Left lobe of liver (tissue), 2 donors: ENCODE data around the gene STAT4. TPM values are rescaled to one million over a fixed set of nuclear protein-coding genes. Genes with fewer than 3 reads are reported as not detected.

Experiments
- ATAC-seq: fragments of 200-7000 bp; cut with Tn5 transposase; one replicate; pipeline ENCODE4 v1.9.1; 2020; ENCODE audit warnings: mild to moderate bottlenecking, moderate library complexity
- DNase-seq: peaks from one replicate; pipeline ENCODE4 v3.0.0-alpha.2; 2020; ENCODE audit warnings: low spot score
- total RNA-seq: library from RNA; stranded (reverse); gene quantifications from one replicate; pipeline ENCODE4 v1.2.1, GENCODE V29; 2021
- donor health status: DM: no; HTN: no; CAD: no; lungs with moderate emphysema.
- donor health status: DM: no; HTN: yes; CAD: no.

STAT4 gene
- total RNA-seq, 1 donor from 2014 or later, result 0.98 TPM

DNA sequence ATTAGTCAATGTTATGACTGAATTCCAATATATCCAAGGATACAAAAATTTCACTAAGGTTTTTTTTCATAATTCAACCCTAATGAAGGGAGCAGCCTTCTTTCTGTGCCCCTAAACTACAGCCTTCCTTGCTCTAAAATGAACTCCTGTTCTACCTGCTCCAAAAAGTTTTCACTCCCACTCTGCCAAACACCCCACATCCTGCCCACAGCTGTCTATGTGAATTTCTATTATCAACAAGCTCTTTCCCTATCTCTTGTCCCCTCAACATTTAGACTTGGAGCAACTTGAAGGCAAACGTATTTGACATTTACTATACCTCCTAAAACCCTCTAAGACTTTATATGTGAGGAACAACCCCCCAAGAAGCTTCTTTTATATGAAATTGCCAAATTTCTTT is 2.5 kb downstream of the STAT4 start:
- no peak for DNase-seq
- no peak for ATAC-seq

DNA sequence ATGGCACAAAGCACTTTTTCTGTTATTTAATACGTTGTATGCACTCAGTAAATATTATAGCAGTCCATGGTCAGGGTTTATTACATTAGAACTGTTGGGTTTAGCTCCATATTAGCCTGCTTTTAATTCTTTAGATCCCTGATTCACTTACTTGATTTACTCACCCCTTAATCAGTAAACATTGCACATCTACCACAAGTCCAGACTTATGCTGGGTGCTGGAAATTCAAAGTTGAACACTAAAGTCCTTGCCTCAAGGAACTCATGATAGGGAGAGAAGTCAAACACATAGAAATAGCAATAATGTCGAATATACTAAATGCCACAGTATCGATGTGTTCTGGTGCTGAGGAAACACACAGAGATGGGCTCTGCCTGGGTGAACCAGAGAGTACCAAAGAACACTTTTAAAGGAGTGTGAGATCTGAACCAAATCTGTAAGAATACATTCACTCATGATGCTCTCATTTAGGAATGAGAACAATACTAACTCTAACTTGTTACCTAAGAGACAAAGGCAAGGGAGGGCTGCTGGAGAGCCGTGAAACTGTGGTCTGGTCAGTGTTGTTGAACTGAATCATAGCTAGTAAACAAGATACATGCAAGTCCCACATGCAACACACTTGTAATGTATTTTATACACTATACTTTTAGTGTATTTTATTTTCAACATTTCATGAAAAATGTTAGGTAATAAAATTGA is 4.9 kb downstream of the STAT4 start:
- DNase-seq (no peak), ATAC-seq (no peak)

DNA sequence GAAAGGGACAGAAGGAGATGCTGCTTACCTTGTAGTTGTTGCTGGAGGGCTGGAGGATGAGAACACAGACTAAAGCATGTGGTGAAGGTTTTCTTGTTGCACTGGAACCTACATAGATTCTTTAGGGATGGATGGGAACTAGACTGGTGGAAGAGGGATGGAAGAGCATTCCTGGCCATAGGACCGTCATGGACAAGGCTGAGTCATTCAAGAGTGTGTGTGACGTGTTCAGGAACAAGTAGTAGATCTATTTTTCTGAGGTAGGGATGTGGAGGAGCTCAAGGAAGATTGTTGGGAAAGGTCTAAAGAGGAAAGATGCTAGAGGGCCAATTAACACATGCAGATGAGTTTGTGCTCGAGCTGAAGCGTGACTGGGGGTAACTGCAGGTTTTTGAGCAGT is 6.6 kb downstream of the STAT4 start:
- no peak for DNase-seq
- no peak for ATAC-seq

DNA sequence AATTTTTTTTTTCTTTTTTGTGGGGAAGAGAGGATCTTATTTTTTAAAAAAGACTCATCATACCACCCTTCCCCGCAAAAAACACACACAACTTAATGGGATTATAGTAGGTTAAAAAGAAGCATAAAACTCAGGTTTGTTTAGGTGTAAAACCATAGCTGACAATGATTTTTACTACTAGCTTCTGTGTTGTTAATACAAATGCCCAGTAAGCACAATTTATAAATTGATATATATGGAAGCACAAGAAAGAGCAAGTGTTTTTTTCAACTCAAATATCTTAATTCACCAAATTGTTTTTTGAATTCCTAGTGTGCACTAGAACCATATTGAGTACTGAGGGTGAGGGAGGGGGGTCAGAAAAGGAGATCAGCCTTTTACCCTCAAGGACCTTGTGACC is 7.0 kb downstream of the STAT4 start:
- DNase-seq (no peak), ATAC-seq (no peak)

DNA sequence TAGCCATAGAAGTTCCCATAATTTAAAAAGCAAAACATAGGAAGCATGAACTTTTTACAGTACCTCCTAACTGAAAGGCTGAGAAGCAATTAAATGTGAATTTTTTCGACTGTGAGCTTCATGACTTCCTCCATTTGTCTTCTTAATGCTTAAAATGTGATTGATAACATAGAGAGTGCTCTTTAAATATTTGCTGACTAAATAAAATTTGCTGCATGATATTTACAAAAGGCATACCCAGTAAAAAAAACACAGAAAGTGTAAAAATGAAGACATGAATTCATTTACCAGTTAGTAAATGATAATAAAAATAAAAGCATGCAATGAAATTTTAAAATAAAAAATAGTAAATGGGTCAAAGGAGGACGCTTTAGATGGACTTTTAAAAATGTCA is 21.9 kb downstream of the STAT4 start:
- DNase-seq (no peak), ATAC-seq (no peak)

DNA sequence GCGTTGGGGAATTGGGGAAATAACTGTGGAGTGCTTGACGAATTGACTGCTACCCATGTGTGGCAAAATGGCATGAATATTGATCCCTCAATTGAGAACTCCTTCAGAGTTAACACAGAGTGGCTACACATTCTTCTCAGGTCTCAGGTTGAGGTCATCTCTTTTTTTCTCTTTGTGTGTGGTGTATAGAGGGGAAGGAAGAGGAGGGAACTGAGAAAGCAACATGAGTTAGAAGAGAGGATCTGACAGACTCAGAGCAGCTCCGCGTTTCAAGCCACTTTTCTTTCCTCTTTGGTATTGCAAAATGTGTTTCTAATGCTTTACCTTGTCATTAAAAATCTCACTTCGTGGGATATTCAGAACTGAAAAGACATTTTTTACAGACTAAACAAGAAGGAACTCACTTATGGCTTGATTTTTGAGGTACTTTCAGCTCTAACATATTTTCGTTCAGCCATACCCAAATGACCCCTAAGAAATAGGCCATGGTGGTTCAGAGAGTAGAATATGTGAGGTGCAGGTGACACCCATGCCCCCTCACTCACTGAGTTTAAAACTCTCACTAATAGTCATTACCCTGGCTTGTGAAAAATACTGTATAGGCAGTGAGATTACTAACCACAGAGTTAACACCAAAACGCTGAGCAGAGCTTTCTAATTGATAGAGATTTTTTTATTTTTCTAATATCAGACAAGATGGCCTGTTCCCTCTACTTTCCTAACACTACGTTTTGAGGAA is 22.5 kb downstream of the STAT4 start:
- DNase-seq (no peak), ATAC-seq (no peak)

DNA sequence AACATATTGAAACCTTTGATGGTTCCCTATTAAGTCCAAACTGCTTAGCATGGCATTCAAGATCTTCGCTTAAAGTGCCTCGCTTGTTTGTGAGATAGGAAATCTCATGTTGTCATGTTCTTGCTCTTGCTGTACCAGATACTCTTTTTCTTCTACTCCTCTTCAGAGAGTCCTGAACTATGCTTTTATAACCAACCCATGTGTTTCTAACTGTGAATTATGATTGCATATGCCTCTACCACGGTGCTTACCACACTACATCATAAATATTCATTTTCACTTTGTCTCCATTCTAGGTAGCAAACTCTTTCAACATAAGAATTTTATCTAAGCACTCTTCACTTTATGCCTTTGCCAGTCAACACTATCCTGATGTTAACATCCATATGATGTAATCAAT is 23.6 kb downstream of the STAT4 start:
- ATAC-seq (no peak), DNase-seq (no peak)

DNA sequence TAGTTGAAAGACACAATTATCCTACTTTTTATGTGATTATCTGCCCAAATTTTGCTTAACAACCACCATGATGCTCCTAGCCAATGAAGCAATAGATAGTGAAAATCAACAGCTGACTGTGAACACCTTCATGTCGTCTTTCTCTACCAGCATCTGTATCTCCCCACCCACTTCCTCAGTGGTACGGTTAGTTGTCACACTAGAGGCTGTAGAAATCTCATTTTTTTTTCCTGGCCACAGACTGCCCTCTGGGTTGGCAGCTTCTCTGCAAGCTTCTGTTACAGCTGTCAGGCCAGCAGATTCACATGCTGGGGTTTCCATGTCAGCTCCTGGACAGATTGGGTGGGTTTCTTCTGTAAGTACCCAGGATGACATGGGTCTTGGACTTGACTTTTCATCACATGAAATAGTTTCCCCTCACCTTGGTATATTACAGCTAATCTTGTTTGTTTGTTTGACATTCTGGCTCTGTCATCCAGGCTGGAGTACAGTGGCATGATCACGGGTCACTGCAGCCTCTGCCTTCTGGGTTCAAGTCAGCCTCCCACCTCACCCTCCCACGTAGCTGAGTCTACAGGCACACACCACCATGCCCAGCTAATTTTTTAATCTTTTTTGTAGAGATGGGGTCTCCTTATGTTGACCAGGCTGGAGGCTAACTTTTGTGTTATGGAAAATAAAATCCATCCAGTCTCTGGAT is 24.3 kb downstream of the STAT4 start:
- ATAC-seq (no peak), DNase-seq (no peak)

DNA sequence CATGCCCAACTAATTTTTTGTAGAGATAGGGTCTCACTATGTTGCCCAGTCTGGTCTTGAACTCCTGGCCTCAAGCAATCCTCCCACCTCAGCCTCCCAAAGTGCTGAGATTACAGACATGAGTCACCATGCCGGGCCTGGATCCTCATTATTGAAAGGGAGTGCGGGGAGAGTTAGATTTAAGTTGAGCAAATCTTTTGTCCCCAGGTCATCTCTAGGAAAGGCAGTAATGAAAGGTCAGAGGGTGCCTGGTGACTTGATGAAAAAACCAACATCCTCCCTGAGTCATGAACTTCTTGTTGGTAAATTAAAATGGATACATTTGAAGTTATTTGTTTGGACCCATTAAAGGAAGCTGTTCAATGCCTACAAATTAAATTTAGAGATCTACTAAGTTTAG is 25.1 kb downstream of the STAT4 start:
- DNase-seq (no peak), ATAC-seq (no peak)

DNA sequence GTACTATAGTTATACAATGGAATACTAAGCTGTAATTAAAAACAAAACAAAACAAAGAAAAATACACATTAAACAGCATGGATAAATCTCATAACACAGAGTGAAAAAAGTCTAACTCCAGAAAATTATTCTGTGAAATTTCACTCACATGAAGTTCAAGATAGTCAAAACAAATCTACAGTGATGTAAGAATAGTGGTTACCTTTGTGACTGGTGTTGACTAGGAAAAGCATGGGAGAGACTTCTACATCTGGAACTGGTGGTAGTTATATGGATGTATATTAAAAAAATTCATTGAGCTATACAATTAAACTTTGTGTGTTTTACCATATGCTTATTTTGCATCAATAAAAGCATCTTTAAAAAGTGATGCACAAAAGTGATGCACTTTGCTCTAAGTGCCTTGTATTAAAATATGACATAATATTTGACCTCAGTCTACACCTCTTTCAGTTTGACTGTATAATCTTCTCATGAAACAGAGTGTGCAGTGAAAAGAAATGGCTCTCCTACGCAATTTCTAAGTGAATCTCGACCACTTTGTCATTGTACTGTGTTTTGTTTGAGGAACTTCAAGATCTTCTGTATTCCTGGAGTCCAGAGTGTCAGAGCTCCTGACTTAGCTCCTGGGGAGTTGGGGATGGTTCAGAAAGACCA is 28.0 kb downstream of the STAT4 start:
- DNase-seq (no peak), ATAC-seq (no peak)

DNA sequence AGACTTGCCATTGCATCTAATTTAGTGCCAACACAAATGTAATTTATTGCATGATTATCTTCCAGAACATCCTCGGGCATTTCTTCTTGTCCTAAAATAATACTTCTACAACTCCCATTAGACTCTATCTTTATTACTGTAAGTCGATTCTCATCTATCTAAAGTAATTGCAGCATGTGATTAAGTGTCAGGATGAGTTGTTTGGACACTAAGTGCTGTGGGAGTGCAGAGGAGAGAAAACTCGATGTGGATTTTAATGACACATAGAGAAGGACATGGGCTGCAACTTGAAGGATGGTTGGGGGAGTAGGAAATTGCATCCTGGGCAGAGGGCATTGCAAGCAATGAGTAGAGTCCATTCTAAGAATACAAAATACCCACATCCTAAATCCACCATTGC is 33.5 kb downstream of the STAT4 start:
- ATAC-seq, result no peak
- DNase-seq, result no peak

DNA sequence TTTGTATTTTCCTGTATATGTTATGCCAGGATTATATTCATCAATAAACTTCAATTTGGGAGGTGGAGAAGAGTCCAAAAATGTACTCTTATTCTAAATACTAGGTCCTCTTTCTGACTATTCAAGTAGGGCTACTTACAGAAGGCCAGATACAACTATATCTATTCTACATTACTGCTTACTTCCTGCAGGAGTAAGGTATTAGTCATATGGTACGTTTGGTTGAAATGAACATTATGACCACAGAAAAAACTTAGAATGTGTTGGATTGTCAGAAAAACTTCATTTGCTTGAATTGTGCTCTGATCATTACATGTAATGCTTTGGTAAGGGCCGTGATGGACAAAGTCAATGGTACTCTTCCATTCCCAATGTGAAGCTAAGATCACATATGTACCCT is 35.0 kb downstream of the STAT4 start:
- DNase-seq, result no peak
- no peak for ATAC-seq

DNA sequence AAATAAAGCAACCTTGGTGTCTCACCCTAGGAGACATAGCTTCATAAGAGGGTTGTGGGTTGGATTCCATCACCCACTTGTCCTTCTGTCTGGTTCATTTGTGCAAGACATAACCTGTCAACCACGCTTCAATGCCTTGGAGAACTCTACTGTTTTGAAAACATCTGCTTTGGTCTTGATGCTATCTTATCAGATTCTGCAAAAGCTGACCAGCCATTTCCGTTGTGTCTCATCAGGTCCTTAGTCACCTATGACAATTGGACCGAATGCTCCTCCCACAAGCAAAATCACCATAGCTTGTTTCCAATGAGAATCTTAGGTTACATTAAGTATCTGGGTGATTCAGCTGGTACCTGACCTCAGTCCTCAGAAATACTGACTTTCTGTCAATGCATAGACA is 35.4 kb downstream of the STAT4 start:
- DNase-seq, result no peak
- no peak for ATAC-seq

DNA sequence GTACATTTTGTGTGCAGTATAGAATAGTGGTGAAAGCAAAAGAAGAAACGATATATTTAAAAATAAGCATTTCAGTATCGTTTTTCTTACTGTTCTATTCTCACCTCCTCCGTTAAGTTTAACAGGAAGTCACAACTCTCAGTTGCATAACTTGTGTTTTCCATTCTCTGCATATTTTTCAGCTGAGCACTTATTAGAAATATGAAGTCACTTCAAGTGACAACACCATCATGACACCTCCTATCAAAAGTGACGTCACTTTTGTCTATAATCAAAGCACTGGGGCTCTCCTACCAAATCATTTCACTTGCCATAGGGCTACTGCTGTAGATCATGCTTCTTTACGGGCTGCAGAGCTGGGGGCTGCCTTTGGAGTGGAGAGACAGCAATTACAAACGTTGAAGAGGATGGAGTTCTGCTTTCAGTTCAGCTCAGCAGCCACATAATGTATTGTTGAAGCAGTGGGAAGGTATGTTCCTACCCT is 36.3 kb downstream of the STAT4 start:
- DNase-seq (no peak), ATAC-seq (no peak)

DNA sequence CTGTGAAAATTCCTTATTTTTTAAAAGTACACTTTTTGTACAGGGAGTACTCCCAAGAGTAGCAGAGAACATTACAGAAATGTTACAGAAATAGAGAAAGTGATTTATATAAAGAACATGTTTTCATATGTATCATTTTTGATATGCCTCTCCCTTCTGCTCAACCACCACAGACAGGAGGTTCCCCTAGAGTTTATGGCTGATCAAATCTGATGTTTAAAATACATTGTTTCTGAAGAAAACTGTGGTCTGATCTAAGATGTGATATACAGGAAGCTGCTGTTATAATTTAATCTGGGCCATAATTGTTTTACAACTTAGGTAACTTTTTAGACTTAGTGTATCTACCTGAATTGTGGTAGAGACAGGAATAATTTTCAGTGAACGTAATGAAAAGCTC is 37.0 kb downstream of the STAT4 start:
- no peak for DNase-seq
- no peak for ATAC-seq

DNA sequence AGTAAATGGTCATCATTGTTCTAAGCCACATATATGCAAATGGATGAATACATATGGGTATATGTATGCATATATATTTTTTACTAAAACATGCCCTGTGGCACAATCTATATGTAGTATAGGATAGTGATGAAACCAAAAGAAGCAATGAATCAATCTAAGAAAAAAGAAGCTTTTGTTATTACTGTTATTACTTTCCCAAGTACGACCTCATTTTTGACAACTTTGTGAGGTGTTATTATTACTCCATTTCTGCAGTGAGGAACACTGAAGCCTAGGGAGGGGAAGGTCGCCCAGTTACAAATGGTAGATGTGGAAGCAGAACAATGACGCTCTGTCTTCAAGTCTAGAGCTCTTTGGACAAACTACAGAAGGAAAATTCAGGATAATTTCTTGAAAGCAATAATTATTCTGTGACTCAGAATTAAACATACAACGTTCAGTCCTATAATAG is 38.3 kb downstream of the STAT4 start:
- DNase-seq (no peak), ATAC-seq (no peak)

DNA sequence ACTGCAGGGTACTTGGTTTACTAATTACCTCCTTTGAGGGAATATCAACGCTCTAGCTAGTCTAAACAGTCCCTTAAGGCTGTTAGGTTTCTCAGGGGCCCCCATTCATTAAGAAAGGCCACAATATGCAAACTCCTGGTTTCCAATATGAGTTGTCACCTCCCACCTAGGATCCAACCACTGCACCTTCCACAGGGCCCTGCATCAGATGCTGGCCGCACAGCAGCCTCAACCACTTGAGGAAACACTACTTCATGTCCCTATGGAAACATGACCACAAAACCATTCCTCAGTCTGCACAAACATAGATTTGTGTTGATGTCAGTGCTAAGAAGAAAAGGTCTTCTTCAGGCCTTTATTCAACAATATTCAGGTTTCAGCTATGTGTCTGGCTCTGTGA is 40.9 kb downstream of the STAT4 start:
- ATAC-seq, result no peak
- no peak for DNase-seq

DNA sequence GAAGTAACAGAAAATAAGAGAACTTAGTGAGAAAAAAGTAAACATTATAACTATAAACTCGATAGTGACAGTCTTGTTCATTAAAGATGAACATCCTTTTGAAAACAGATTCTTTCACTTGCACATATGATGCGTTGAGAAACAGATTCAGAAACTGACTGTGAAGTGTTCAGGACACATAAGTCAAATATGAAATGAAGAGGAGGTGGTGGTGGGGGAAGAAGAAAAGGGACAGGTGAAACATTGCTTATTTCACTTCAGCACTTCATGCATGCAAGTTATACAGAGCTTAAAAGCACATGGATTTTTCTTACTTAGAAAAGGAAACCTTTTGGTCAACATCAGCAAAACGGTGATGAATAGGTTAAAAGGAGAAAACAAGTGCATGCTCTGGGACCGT is 42.5 kb downstream of the STAT4 start:
- DNase-seq (no peak), ATAC-seq (no peak)

DNA sequence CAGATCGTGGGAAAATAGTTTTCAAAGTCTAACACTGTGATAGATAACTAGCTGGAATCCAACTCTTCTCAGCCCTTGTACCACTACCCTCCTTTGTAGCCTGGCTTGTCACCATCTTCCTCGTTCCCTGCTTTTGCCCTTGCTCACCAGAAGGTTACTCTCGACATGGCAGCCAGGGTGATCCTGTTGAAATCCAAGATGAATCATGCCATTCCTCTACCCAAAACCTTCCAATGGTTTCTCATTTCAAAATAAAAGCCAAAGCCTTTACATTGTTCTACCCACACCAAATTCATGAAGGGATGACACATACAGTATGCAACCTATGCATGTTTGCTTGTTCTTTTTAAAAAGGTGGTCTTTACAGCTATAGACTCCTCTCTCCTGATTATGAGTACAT is 45.7 kb downstream of the STAT4 start:
- ATAC-seq, result no peak
- DNase-seq, result no peak

DNA sequence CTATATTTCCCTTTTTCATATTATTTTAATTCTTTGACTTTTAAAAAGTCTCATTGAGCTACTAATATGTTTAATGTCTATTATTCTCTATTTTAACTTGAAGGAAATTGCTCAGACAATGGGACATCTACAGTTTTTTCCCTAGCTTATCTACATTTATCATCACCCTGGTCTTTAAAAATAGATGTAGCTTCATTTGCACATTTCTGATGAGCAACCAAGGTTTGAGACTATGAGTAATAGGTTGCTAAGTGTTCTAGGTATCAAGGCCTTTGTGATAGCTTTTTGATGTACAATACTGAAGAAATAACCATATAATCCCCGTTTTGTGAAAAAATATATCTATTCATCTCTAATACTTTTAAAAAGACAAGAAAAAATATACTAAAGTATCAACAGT is 47.0 kb downstream of the STAT4 start:
- ATAC-seq (no peak), DNase-seq (no peak)

DNA sequence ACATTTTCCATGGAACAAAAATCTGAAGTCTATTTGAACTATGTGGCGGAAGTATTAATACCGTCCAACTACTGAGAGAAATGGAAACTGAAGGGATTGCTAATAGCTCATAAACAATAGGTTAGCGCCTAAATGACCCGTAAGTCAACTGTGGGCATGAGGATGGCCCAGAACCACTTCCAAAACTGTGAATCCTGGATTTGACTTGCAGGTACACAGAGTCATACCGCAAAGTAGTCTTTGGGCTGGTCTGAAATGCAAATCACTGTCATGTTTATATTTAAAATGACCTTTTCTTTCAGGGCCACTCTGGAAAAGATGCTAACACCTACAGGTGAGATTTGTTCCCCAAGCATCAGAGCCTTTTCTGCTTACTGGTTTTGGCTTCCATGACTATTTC is 50.6 kb downstream of the STAT4 start:
- ATAC-seq (no peak), DNase-seq (no peak)

DNA sequence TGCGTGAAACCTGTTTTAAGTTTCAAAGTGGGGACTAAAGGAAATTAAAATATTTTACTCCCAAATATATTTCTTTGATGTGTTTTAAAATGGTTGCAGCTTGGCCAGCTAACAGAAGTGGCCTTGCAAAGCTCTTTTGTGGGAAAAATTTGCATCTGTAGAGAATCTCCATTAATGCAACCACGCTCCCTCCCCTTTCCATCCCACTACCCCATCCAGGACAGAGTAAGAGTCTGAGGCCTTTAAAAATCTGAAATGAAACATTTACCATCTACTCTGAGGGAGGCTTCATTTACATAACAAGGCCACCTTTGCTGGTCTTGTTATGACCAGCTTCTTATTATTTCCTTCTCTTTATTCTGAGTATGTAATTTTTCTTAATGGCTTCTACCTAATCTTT is 63.5 kb downstream of the STAT4 start:
- DNase-seq (no peak), ATAC-seq (no peak)
